VCaP (cell line): ENCODE measurements around the gene GMPS.
"Not testable (repeated sequence)": the region's sequence is repeated elsewhere in the genome, so short reads cannot be mapped to it uniquely, and the experiment has no call there.

ENCODE experiments used
- H3K27ac ChIP-seq: fragments of 450-650 bp; 2 replicates; pipeline ENCODE4 v1.5.1; 2017
- CTCF ChIP-seq: fragments of 450-650 bp; conservative IDR thresholded peaks from 2 replicates; pipeline ENCODE4 v1.5.1; 2017; ENCODE audit warnings: mild to moderate bottlenecking, moderate library complexity

GMPS gene

DNA sequence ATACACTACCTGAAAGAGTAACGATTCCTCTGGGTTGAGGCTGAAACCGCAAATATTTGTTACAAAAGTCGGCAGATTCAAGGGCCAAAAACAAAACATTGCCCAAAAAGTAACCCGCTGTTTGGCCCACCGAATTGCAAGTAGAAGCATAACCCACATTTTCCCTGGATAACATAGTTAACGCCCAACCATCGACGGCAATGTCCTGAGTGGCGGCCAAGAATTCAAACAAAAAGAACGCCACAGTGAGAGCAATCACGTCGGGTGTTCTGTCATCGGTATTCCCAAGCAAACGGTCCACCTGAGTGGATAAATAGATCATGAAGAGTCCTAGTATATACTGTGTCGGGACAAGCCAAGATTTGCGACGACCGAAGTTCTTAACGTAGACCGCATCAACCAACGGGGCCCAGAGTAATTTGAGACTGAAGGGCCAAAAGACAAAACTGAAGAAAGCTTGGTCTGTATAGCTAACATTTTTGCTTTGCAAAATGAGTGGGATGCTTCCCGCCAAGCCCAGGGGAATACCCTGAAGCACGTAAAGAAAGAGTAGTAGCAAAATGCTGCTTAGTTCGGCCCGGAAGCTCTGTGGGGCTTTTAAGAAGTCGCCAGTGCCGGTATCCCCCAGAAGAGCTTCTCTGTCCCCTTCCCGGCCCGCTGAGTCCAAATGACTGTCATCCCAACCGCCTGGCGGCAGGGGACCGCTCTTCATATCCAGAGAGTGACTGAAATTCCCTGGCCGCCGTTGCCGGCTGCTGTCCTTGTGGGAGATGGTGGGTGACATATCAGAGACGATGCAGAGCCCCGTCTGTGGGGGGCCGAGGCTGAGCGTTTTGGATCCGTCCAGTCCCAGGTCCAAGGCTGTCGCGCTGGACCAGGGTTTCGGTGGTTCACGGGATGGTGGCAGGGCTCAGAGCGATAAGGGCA, 17.0 kb upstream of the GMPS start:
- TF ChIP-seq CTCF, result 0 out of 2 replicates have a peak, but pooled peaks have one; percentile 15
- peak overlapping the region; percentile 80 for H3K27ac ChIP-seq

GRCh38 chr3:155854141-155854940, 16.1 kb upstream of the GMPS start, which contains the start of gene SLC33A1:
SLC33A1 (minus strand) TSS chr3:155854427; CDS start chr3:155853997, 430 bp downstream.
- H3K27ac ChIP-seq, result peak within 1 kb of the TSS; percentile 80
- TF ChIP-seq CTCF, result no peak

GRCh38 chr3:155859859-155860258, 10.6 kb upstream of the GMPS start:
- peak; percentile 55 for TF ChIP-seq CTCF
- no peak overlapping the region for H3K27ac ChIP-seq

DNA sequence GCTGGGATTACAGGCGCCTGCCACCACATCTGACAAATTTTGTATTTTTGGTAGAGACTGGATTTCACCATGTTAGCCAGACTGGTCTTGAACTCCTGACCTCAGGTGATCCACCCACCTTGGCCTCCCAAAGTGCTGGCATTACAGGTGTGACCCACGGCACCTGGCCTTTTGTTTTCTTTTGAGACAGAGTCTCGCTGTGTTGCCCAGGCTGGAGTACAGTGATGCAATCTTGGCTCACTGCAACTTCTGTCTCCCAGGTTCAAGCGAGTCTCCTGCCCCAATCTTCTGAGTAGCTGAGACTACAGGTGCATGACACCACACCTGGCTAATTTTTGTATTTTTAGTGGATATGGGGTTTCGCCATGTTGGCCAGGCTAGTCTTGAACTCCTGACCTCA, 10.0 kb upstream of the GMPS start:
- not testable (repeated sequence) for H3K27ac ChIP-seq

- TF ChIP-seq CTCF, result no peak
Observed at GRCh38 chr3:155861476-155862183, 8.8 kb upstream of the GMPS start.

DNA sequence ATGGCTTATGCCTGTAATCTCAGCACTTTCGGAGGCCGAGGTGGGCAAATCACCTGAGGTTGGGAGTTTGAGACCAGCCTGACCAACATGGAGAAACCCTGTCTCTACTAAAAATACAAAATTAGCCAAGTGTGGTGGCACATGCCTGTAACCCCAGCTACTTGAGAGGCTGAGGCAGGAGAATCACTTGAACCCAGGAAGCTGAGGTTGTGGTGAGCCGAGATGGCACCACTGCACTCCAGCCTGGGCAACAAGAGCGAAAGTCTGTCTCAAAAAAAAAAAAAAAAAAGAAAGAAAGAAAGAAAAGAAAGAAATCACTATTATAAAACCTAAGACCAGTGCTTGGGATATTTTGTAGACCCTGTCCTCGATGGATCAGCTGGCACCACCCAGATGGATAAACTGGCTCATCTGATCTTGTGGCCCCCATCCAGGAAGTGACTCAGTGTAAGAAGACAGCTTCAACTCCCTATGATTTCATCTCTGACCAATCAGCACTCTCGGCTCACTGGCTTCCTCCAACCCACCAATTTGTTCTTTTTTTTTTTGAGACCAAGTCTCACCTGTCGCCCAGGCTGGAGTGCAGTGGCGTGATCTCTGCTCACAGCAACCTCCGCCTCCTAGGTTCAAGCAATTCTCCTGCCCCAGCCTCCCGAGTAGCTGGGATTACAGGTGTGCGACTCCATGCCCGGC, 8.0 kb upstream of the GMPS start:
- not testable (repeated sequence) for H3K27ac ChIP-seq

More at GRCh38 chr3:155861476-155862183, 8.8 kb upstream of the GMPS start:
- H3K27ac ChIP-seq, result no peak overlapping the region

DNA sequence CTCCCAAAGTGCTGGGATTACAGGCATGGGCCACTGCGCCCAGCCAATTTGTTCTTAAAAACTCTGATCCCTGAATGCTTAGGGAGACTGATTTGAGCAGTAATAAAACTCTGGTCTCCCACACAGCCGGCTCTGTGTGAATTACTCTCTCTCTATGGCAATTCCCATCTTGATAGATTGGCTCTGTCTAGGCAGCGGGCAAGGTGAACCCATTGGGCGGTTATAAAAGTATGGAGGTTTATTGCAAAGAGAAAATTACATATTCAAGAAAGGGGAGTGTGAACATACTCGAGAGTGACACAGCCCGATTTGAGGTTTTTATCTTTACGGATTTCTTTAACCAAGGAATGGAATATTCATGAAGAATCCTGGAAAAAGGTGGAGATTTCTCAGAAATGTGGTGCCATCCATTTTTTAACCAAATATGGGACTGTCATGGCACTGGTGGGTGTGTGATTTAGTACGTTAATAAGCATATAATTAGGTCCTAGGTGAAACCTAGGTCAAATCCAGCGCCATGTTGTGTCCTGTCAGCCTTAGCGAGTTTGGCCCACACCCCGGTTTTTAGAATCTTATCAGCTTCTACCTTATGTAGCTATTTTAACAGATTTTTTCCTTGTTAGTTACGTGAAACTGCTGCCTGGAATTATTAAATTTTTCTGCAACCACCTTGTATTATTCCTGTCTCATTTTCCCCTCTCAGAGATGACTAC, 7.2 kb upstream of the GMPS start:
- H3K27ac ChIP-seq, result no peak overlapping the region
- TF ChIP-seq CTCF, result no peak
